ENCODE data around the gene RNF222. TPM values are rescaled to one million over a fixed set of nuclear protein-coding genes. Genes with fewer than 3 reads are reported as not detected.

RNF222 gene
- 0.14 and 1.4 TPM in 2 replicates for total RNA-seq

GRCh38 chr17:8397636-8398035, at the start of gene RNF222:
Gene RNF222, minus strand, starts transcription at chr17:8397827. Its CDS starts 4,366 bp downstream, at chr17:8393461.

GRCh38 chr17:8435245-8436168, 37.9 kb upstream of the RNF222 start, which contains the start of gene NDEL1:
Gene NDEL1, plus strand, starts transcription at chr17:8435884. Its CDS starts 8,388 bp downstream, at chr17:8444272.

DNA sequence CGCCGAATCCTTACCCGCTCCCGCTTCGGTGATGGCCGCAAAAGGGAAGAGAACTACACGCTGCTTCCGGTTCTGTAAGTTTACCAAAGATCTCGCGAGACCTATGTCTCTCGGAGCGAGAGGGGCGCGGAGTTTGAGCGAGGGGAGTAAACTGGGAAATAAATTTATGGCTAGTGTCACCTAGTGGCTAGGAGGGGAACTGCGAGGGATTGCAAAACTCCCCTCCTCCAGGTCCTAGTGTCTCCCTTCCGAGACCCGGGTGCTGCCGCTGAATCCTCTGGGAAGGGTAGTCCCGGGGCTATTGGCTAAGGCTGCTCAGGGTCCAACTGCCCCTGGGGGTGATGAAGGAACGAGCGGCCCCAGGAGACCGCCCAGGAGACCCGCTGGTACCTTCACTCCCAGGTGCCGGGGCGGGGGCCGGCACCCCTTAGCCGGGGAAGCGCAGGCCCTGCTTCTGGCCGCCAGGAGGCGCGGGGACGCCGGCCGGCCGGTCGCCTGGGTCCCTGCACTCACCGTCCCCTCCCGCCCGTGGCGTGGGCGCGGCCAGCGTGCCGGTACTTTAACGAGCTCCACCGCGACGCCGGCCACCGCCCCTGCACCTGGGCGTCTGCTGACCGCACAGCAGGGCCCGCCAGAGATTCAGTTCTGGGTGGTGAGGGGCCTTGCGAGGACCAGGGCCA, 14.3 kb downstream of the RNF222 start, which contains the start of gene RPL26:
Gene RPL26 (minus strand): TSS at position 51 of the 680 bp plus-strand sequence. CDS start 883 bp downstream, outside the sequence.

GRCh38 chr17:8376271-8377067, 21.2 kb downstream of the RNF222 start, which contains the start of gene KRABD2:
Gene KRABD2, minus strand, starts transcription at chr17:8376704.

Other genes starting within 250 kb of the RNF222 start
- gene PER1, start 245.4 kb downstream of the RNF222 start, total RNA-seq: 28.0 and 74.1 TPM in 2 replicates
- 3.8 and 4.4 TPM in 2 replicates for gene VAMP2, start 234.9 kb downstream of the RNF222 start, total RNA-seq
- gene TMEM107, start 221.4 kb downstream of the RNF222 start, total RNA-seq: 17.7 and 18.1 TPM in 2 replicates
- gene BORCS6, start 207.6 kb downstream of the RNF222 start, total RNA-seq: 4.1 and 5.3 TPM in 2 replicates
- gene AURKB, start 187.3 kb downstream of the RNF222 start, total RNA-seq: under 0.01 and 0.21 TPM in 2 replicates
- gene CTC1, start 149.8 kb downstream of the RNF222 start, total RNA-seq: 4.8 and 9.1 TPM in 2 replicates
- gene PFAS, start 148.5 kb downstream of the RNF222 start, total RNA-seq: 11.3 and 13.7 TPM in 2 replicates
- 9.3 and 17.1 TPM in 2 replicates for gene RANGRF, start 109.2 kb downstream of the RNF222 start, total RNA-seq
- gene SLC25A35, start 102.4 kb downstream of the RNF222 start, total RNA-seq: 0.34 and 0.57 TPM in 2 replicates
- not detected in 2 replicates for gene ARHGEF15, start 87.6 kb downstream of the RNF222 start, total RNA-seq
- not detected in 2 replicates for gene ODF4, start 58.0 kb downstream of the RNF222 start, total RNA-seq
- gene RPL26, start 14.6 kb downstream of the RNF222 start, total RNA-seq: 4,034 and 6,639 TPM in 2 replicates
- 65.3 and 70.1 TPM in 2 replicates for gene NDEL1, start 38.1 kb upstream of the RNF222 start, total RNA-seq
- gene MYH10, start 232.9 kb upstream of the RNF222 start, total RNA-seq: 30.1 and 59.3 TPM in 2 replicates